CD4-positive, alpha-beta memory T cell (primary cell): ENCODE results near the gene CLEC16A. TPM values are rescaled to one million over a fixed set of nuclear protein-coding genes. Genes with fewer than 3 reads are reported as not detected.
A peak's percentile ranks its signal among the peaks of the same experiment; 100 is the strongest.

Source experiments
- CTCF ChIA-PET: fragments of 350-600 bp; sonication (Branson Sonifier 250); formaldehyde crosslinking; loops from one replicate; lab custom pipeline; 2021; ENCODE audit warnings: inconsistent platforms; ENCODE audit not compliant: partially characterized antibody; lab: Charles Lee
- POLR2A ChIA-PET: fragments of 350-600 bp; sonication (Branson Sonifier 250); formaldehyde crosslinking; loops from one replicate; lab custom pipeline; 2021; ENCODE audit not compliant: partially characterized antibody; lab: Charles Lee
- DNase-seq, 5 donors: peaks; one replicate each; pipeline versions ENCODE4 v3.0.0 to v3.0.0-alpha.2; 2020 to 2022; ENCODE audit warnings: mixed read lengths in 1 of 5
- H3K27ac ChIP-seq: one replicate; pipeline ENCODE4 v1.7.0; 2013; ENCODE audit warnings: low read depth, low read length
- H3K27me3 ChIP-seq: 2 replicates; pipeline ENCODE4 v1.7.0; 2013; ENCODE audit warnings: mild to moderate bottlenecking, low read length, moderate library complexity; ENCODE audit not compliant: insufficient read depth
- H3K36me3 ChIP-seq: 2 replicates; pipeline ENCODE4 v1.7.0; 2013; ENCODE audit warnings: mild to moderate bottlenecking, low read length, moderate library complexity; ENCODE audit not compliant: insufficient read depth
- H3K4me1 ChIP-seq: 2 replicates; pipeline ENCODE4 v1.7.0; 2013; ENCODE audit warnings: mild to moderate bottlenecking, low read length, moderate library complexity; ENCODE audit not compliant: insufficient read depth
- H3K4me3 ChIP-seq, 2 donors: one replicate each; pipeline ENCODE4 v1.7.0; 2013; ENCODE audit warnings: low read length in 2 of 2, mild to moderate bottlenecking in 1 of 2
- H3K9me3 ChIP-seq, 2 donors: one replicate each; pipeline ENCODE4 v1.7.0; 2013; ENCODE audit warnings: low read length in 2 of 2, control low read depth in 1 of 2; ENCODE audit not compliant: control insufficient read depth in 1 of 2
- H3K27ac Mint-ChIP-seq, 7 donors: one replicate each; pipeline ENCODE4 v1.8.0; 2020 to 2021; ENCODE audit warnings: mixed read lengths in 7 of 7, mild to moderate bottlenecking in 6 of 7, inconsistent platforms in 3 of 7, moderate library complexity in 3 of 7
- H3K27me3 Mint-ChIP-seq, 2 donors: one replicate each; pipeline ENCODE4 v1.8.0; 2020 to 2021; ENCODE audit warnings: mixed read lengths in 2 of 2
- H3K36me3 Mint-ChIP-seq, 2 donors: one replicate each; pipeline ENCODE4 v1.8.0; 2020 to 2021; ENCODE audit warnings: mixed read lengths in 2 of 2, inconsistent platforms in 1 of 2, mild to moderate bottlenecking in 1 of 2
- H3K4me1 Mint-ChIP-seq, 4 donors: one replicate each; pipeline ENCODE4 v1.8.0; 2020 to 2021; ENCODE audit warnings: mixed read lengths in 4 of 4, mild to moderate bottlenecking in 1 of 4
- H3K4me3 Mint-ChIP-seq, 8 donors: one replicate each; pipeline ENCODE4 v1.8.0; 2020 to 2021; ENCODE audit warnings: mixed read lengths in 8 of 8, mild to moderate bottlenecking in 7 of 8, moderate library complexity in 6 of 8, inconsistent platforms in 3 of 8
- H3K9me3 Mint-ChIP-seq, 8 donors: one replicate each; pipeline ENCODE4 v1.8.0; 2020 to 2021; ENCODE audit warnings: mixed read lengths in 8 of 8, mild to moderate bottlenecking in 5 of 8, inconsistent platforms in 3 of 8, moderate library complexity in 1 of 8
- intact Hi-C: fragments of 100-400 bp; cut with micrococcal nuclease; formaldehyde crosslinking; loops from one replicate; pipeline ENCODE4 v1.15.1; 2023
- polyA plus RNA-seq, 2 donors: library from polyadenylated mRNA; unstranded; fragments of 300-500 nt; fragmentation: Illumina TruSeq; gene quantifications; one replicate each; pipeline ENCODE4 v1.2.3, GENCODE V29; 2021
- total RNA-seq, 2 experiments: library from RNA; stranded (reverse); gene quantifications; one replicate each; pipeline ENCODE4 v1.2.3, GENCODE V29; 2021

Gene CLEC16A
- total and polyA plus RNA-seq, 4 experiments from 2014 or later: 5.2 to 28.4 (median 24.5) TPM

DNA sequence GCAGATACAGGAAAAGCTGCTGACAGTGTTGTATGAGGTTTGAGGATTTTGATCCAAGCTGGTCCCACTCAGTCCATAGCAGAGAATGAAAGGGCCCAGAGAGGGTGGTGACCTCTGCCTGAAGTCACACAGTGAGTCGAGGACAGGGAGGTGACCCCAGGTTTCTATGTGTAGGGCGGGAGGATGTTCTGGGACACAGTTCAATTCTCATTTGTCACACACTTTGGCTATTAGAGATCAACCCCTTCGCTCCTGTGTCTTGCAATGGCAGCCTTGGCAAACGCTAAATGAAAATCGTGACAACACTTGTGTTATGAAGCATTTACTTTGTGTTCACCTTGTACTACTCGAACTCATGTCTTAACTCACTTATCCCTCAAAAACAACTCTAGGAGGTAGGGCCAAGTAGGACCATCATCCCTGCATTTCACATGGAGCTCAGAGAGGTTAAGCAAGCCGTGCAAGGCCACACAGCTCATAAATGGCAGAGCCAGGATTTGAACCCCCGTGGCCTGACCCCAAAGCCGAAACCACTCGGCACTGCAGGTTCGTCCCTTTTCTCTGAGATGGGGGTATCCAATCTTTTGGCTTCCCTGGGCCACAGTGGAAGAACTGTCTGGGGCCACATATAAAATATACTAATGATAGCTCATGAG, 12.3 kb upstream of the CLEC16A start:
- ChIA-PET CTCF (interaction anchor here (1.6 kb wide), 1 partner anchor 13 kb away, joined by 4 read pairs; no protein-coding TSS in a partner anchor), POLR2A (no interaction called here)
- Histone ChIP-seq H3K27me3 (no peaks in the 10 kb centered on the region), H3K36me3 (peaks cover 20% of the 10 kb centered on the region), H3K4me1 (peaks cover 29% of the 10 kb centered on the region), H3K4me3 (no peak overlapping the region), H3K9me3 (no peaks in the 10 kb centered on the region), H3K27ac (no peak overlapping the region)
- Mint-ChIP-seq H3K27ac (no peak overlapping the region), H3K27me3 (no peaks in the 10 kb centered on the region), H3K4me1 (peaks cover 28 to 45% (median 36%) of the 10 kb centered on the region in 4 donors), H3K36me3 (peaks cover 21 to 44% of the 10 kb centered on the region in 2 donors), H3K9me3 (no peaks in the 10 kb centered on the region), H3K4me3 (no peak overlapping the region)
- no peak for DNase-seq
- intact Hi-C loops: no loop called here

- H3K4me3 ChIP-seq: no peak overlapping the region
- Mint-ChIP-seq H3K9me3 (no peaks in the 10 kb centered on the region), H3K27ac (peak overlapping the region in 3 of 7 donors; percentile 17 to 53 (median 24)), H3K36me3 (peaks cover 12 to 35% of the 10 kb centered on the region in 2 donors), H3K27me3 (no peaks in the 10 kb centered on the region), H3K4me1 (peaks cover 37 to 54% (median 45%) of the 10 kb centered on the region in 4 donors), H3K4me3 (no peak overlapping the region)
- H3K27me3 ChIP-seq: no peaks in the 10 kb centered on the region
- H3K27ac ChIP-seq: no peak overlapping the region
- CTCF ChIA-PET: interaction anchor here (1.0 to 1.6 kb wide), 2 partner anchors 14 to 22 kb away, joined by 4 read pairs; no protein-coding TSS in a partner anchor
- H3K9me3 ChIP-seq: no peaks in the 10 kb centered on the region
- POLR2A ChIA-PET: no interaction called here
- peaks cover 10% of the 10 kb centered on the region for H3K36me3 ChIP-seq
- DNase-seq: no peak
- intact Hi-C loops: no loop called here
- H3K4me1 ChIP-seq: peaks cover 39% of the 10 kb centered on the region
These were observed 11.2 kb upstream of the CLEC16A start for GRCh38 chr16:10932959-10933710.

DNA sequence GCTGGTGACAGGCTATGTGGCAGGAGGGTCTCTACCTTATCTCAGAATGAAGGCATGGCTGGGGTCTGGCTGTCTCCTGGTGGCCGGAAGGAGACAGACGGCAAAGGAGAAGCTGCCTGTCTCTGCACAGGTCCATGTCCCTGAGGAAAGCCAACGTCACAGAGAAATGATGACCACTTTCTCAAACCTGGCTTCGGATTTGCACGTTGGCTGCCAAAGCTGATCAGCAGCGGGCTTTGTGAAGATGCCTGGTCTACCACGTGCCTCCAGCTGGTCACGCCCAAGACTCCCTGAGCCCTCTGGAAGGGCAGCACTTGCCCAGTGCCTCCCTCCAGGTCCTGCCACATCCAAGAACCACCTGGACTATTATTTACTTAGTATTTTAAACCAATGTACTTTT, 10.5 kb upstream of the CLEC16A start:
- H3K27me3 ChIP-seq: no peaks in the 10 kb centered on the region
- no peaks in the 10 kb centered on the region for H3K9me3 ChIP-seq
- no peak overlapping the region for H3K4me3 ChIP-seq
- DNase-seq: no peak
- no peaks in the 10 kb centered on the region for H3K9me3 Mint-ChIP-seq
- H3K36me3 ChIP-seq: peaks cover 6% of the 10 kb centered on the region
- peak overlapping the region in 1 of 7 donors; percentile 68 for H3K27ac Mint-ChIP-seq
- H3K36me3 Mint-ChIP-seq: peaks cover 12 to 29% of the 10 kb centered on the region in 2 donors
- H3K4me1 Mint-ChIP-seq: peaks cover 45 to 61% (median 52%) of the 10 kb centered on the region in 4 donors
- H3K27me3 Mint-ChIP-seq: no peaks in the 10 kb centered on the region
- H3K4me1 ChIP-seq: peaks cover 46% of the 10 kb centered on the region
- ChIA-PET CTCF (interaction anchor here (1.8 kb wide), 1 partner anchor 15 kb away, joined by 3 read pairs; no protein-coding TSS in a partner anchor), POLR2A (no interaction called here)
- H3K4me3 Mint-ChIP-seq: no peak overlapping the region
- H3K27ac ChIP-seq: no peak overlapping the region
- intact Hi-C loops: no loop called here

DNA sequence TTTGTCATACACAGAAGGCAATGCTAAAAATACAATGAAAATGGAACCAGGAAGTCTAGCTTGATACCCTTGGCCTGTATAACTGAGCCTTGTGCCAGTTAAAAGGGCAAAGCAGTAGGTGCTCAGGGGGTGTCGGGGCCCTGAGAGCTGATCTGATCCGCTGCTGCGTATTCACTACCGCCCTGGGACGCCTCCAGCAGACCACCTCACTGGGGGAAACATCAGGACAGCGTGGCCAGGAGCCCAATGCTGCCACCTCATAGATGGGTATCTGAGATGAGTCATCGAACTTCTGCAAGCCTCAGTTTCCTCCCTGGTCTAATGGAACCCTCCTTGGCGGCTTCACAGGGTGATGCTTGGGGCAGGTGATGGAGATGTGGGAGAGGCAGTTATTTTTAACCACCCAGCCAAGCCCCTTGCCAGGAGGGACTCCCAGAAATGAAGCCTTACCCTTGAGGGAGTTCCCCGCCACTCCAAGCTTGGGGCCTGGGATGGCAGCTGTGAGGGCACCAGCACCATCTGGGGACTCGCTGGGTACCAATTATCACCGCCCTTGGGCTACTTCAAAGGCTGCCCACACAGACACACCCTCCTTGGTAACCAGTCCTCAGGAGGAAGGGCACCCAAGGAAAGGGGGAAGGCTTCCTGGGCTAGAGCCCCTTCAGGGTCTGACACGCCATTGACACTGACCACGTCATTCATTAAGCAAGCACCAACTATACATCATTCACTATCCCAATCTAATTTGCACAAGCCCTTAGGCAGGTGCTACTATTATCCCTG, 9.8 kb upstream of the CLEC16A start:
- no peaks in the 10 kb centered on the region for H3K9me3 ChIP-seq
- Mint-ChIP-seq H3K36me3 (peaks cover 12 to 29% of the 10 kb centered on the region in 2 donors), H3K4me3 (peak overlapping the region in 1 of 8 donors; percentile 7), H3K27me3 (no peaks in the 10 kb centered on the region), H3K4me1 (peaks cover 51 to 68% (median 58%) of the 10 kb centered on the region in 4 donors), H3K9me3 (no peaks in the 10 kb centered on the region), H3K27ac (peak overlapping the region in 1 of 7 donors; percentile 68)
- CTCF ChIA-PET: interaction anchor here (1.8 kb wide), 1 partner anchor 16 kb away, joined by 3 read pairs; no protein-coding TSS in a partner anchor
- H3K27me3 ChIP-seq: no peaks in the 10 kb centered on the region
- no peak overlapping the region for H3K27ac ChIP-seq
- H3K4me1 ChIP-seq: peaks cover 53% of the 10 kb centered on the region
- H3K4me3 ChIP-seq: no peak overlapping the region
- no peak for DNase-seq
- intact Hi-C loops: no loop called here
- POLR2A ChIA-PET: no interaction called here
- peaks cover 5% of the 10 kb centered on the region for H3K36me3 ChIP-seq

GRCh38 chr16:10935226-10935915, 9.0 kb upstream of the CLEC16A start:
- Histone ChIP-seq H3K4me1 (peaks cover 61% of the 10 kb centered on the region), H3K4me3 (no peak overlapping the region), H3K27me3 (no peaks in the 10 kb centered on the region), H3K36me3 (peaks cover 5% of the 10 kb centered on the region), H3K9me3 (no peaks in the 10 kb centered on the region), H3K27ac (no peak overlapping the region)
- H3K27ac Mint-ChIP-seq: peak overlapping the region in 2 of 7 donors; percentile 8 to 52
- H3K4me3 Mint-ChIP-seq: peak overlapping the region in 3 of 8 donors; percentile 7 to 41 (median 39)
- no peaks in the 10 kb centered on the region for H3K9me3 Mint-ChIP-seq
- no peak for DNase-seq
- POLR2A ChIA-PET: interaction anchor here (0.6 kb wide), 1 partner anchor 62 kb away, joined by 4 read pairs; no protein-coding TSS in a partner anchor
- peaks cover 7 to 25% of the 10 kb centered on the region in 2 donors for H3K36me3 Mint-ChIP-seq
- no peaks in the 10 kb centered on the region for H3K27me3 Mint-ChIP-seq
- H3K4me1 Mint-ChIP-seq: peaks cover 56 to 76% (median 65%) of the 10 kb centered on the region in 4 donors
- intact Hi-C loops: no loop called here
- CTCF ChIA-PET: interaction anchor here (1.8 kb wide), 1 partner anchor 16 kb away, joined by 3 read pairs; no protein-coding TSS in a partner anchor

GRCh38 chr16:10936272-10936984, 7.9 kb upstream of the CLEC16A start:
- peaks cover 5% of the 10 kb centered on the region for H3K36me3 ChIP-seq
- intact Hi-C loops: no loop called here
- peak overlapping the region in 4 of 7 donors; percentile 72 to 88 (median 76) for H3K27ac Mint-ChIP-seq

More at GRCh38 chr16:10936272-10936984, 7.9 kb upstream of the CLEC16A start:
- CTCF ChIA-PET: interaction anchor here (0.9 to 1.6 kb wide), 3 partner anchors 14 to 18 kb away, joined by 3 to 6 read pairs (median 4); no protein-coding TSS in a partner anchor
- POLR2A ChIA-PET: no interaction called here
- no peak for DNase-seq
- Histone ChIP-seq H3K9me3 (no peaks in the 10 kb centered on the region), H3K27me3 (no peaks in the 10 kb centered on the region), H3K27ac (no peak overlapping the region), H3K4me3 (no peak overlapping the region), H3K4me1 (peaks cover 72% of the 10 kb centered on the region)
- no peaks in the 10 kb centered on the region for H3K9me3 Mint-ChIP-seq
- peaks cover 5 to 23% of the 10 kb centered on the region in 2 donors for H3K36me3 Mint-ChIP-seq
- H3K4me3 Mint-ChIP-seq: peak overlapping the region in 5 of 8 donors; percentile 22 to 92 (median 43)
- H3K27me3 Mint-ChIP-seq: no peaks in the 10 kb centered on the region
- H3K4me1 Mint-ChIP-seq: peaks cover 61 to 87% (median 74%) of the 10 kb centered on the region in 4 donors
